GM19099 (cell line): Measurements from ENCODE around the gene TENT4A.

Experiments
- POLR2A ChIP-seq: IDR thresholded peaks from 3 replicates; pipeline ENCODE4 v1.6.1; 2011; ENCODE audit warnings: low read depth; ENCODE audit not compliant: insufficient read length; ENCODE audit errors: extremely low read depth

TENT4A gene

GRCh38 chr5:6730807-6731206 is 17.6 kb downstream of the TENT4A start:
- no peak for TF ChIP-seq POLR2A

GRCh38 chr5:6731465-6732237 is 18.4 kb downstream of the TENT4A start:
- no peak for TF ChIP-seq POLR2A

GRCh38 chr5:6732634-6733410 is 19.6 kb downstream of the TENT4A start:
- TF ChIP-seq POLR2A: no peak

- TF ChIP-seq POLR2A: no peak
Measured at GRCh38 chr5:6733411-6734242, 20.4 kb downstream of the TENT4A start.

GRCh38 chr5:6734243-6734700 is 21.0 kb downstream of the TENT4A start:
- no peak for TF ChIP-seq POLR2A

GRCh38 chr5:6734781-6735180 is 21.5 kb downstream of the TENT4A start:
- TF ChIP-seq POLR2A: no peak

GRCh38 chr5:6736106-6736505 is 22.9 kb downstream of the TENT4A start:
- TF ChIP-seq POLR2A: no peak

GRCh38 chr5:6736524-6737042 is 23.4 kb downstream of the TENT4A start:
- no peak for TF ChIP-seq POLR2A

GRCh38 chr5:6737043-6737941 is 24.1 kb downstream of the TENT4A start:
- no peak for TF ChIP-seq POLR2A

- no peak for TF ChIP-seq POLR2A
Measured at GRCh38 chr5:6739603-6740002, 26.4 kb downstream of the TENT4A start.

GRCh38 chr5:6740586-6741150 is 27.4 kb downstream of the TENT4A start:
- no peak for TF ChIP-seq POLR2A

GRCh38 chr5:6742081-6742758 is 29.0 kb downstream of the TENT4A start:
- no peak for TF ChIP-seq POLR2A

GRCh38 chr5:6743161-6743560 is 29.9 kb downstream of the TENT4A start:
- TF ChIP-seq POLR2A: no peak
